K562 treated with DMSO at 1 percent for 12 hours (cell line): ENCODE data around the gene TRIM13. TPM values are rescaled to one million over a fixed set of nuclear protein-coding genes. Genes with fewer than 3 reads are reported as not detected.

Experiments used
- total RNA-seq: library from RNA; unstranded; fragments of 300-600 nt; gene quantifications from 2 replicates; pipeline ENCODE4 v1.2.3, GENCODE V29; 2022; ENCODE audit not compliant: insufficient read depth

TRIM13 gene, protein sequence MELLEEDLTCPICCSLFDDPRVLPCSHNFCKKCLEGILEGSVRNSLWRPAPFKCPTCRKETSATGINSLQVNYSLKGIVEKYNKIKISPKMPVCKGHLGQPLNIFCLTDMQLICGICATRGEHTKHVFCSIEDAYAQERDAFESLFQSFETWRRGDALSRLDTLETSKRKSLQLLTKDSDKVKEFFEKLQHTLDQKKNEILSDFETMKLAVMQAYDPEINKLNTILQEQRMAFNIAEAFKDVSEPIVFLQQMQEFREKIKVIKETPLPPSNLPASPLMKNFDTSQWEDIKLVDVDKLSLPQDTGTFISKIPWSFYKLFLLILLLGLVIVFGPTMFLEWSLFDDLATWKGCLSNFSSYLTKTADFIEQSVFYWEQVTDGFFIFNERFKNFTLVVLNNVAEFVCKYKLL
- 7.6 and 18.7 TPM in 2 replicates for total RNA-seq

DNA sequence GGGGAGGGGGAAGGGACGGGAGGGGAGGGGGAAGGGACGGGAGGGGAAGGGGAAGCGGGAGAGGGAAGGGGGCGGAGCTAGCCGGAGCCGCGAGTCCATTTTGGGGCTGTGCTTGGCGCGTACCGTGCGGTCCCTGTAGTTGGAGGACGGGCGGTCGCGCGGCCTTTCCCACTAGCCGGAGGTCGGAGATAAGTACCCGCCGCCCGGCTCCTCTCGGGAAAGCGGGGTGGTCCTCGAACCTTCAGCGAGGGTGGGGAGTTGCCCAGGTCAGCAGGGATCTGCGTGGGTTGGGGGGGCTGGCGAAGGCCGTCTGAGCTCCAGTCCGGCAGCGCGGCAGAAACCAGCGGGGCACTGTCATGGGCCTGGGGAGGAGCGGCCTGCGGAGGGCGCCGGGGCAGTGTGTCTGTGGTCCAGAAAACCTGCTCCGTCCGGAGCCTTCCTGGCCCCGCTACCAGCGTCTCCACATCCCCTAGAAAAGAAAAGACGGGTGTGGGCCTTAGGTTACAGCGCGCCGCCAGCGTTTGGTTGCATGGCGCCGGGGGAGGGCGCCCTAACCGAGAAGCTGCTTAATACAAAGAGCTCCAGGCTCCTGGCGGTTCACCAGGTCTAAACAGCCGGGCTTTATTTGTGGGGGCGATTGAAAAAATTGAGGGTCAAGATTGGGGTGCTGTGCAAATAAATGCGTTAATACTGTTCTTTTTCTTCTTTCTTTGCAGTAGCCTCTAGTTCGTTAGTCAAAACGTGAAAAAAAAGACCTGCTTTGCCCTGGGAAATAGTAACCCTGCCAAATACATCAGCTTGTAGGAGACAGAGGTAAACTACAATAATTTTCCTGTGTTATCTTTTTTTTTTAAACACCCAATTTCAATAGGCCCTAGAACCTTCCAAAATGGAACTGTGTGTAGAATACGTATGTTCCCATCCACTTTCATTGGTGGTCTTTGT, at the start of gene TRIM13:
Gene TRIM13, plus strand, starts transcription at position 92 of the 945 bp plus-strand sequence. CDS start 14,899 bp downstream, outside the sequence.

DNA sequence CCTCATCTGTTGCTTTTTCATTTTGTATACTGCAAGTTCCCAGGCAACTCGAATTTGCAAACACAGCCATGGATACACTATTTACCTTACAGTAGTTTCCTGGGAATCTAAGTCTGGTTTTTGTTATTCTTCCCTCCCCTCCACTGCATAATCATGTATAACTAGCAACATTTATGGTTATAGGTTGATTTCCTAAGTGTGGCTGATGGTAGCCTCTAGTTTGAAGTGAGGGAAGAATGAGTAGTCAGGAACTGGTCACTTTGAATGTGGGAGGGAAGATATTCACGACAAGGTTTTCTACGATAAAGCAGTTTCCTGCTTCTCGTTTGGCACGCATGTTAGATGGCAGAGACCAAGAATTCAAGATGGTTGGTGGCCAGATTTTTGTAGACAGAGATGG, 18.4 kb downstream of the TRIM13 start, which contains the start of gene KCNRG:
Gene KCNRG, plus strand, starts transcription at position 187 of the 400 bp plus-strand sequence. Its CDS starts 50 bp downstream, at position 237.

Other genes with a start within 250 kb of the TRIM13 start
- 4.8 and 16.6 TPM in 2 replicates for gene KPNA3, start 204.4 kb upstream of the TRIM13 start, total RNA-seq
- gene SPRYD7, start 60.7 kb upstream of the TRIM13 start, total RNA-seq, result 3.6 and 5.5 TPM in 2 replicates
- gene KCNRG, start 18.4 kb downstream of the TRIM13 start, total RNA-seq, result 0.68 and 0.77 TPM in 2 replicates